ENCODE measurements around the gene EXOC7.

EXOC7 gene

DNA sequence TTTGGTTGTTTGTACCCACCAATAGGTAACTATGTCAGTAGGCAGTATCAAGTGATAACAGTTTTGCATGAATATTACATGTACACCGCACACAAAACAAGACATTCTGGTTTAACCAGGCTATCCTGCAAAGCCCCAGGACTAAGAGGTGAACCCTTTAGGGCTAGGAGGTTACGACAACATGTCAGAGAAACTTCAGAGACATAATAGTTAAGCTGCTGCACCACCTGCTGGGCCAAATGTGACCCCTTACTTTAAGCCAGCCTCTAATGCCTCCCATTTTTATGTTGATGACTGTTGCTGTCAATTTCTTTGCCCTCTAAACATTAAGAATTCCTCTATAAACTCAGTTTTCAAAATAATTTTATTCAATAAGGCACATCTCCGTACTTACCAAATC is 46.7 kb downstream of the EXOC7 start:
- Histone ChIP-seq H3K9me3 (ENCODE audit: control insufficient read depth, low read length) (no peaks in the 10 kb centered on the region), H3K36me3 (ENCODE audit: control insufficient read depth, insufficient read depth, low read length) (peaks cover 84% of the 10 kb centered on the region), H3K27ac (ENCODE audit: low read depth, low read length, severe bottlenecking) (no peak overlapping the region), H3K4me3 (ENCODE audit: extremely low read depth, insufficient read depth, low read length, poor library complexity, severe bottlenecking) (no peak overlapping the region), H3K4me1 (ENCODE audit: control insufficient read depth, insufficient read depth, low read length, poor library complexity, severe bottlenecking) (peaks cover 8% of the 10 kb centered on the region)
- 100% methylated on average over 1 to 2 of the region's 3 CpGs for WGBS, 2 experiments (ENCODE audit: insufficient coverage in 2 of 2)

DNA sequence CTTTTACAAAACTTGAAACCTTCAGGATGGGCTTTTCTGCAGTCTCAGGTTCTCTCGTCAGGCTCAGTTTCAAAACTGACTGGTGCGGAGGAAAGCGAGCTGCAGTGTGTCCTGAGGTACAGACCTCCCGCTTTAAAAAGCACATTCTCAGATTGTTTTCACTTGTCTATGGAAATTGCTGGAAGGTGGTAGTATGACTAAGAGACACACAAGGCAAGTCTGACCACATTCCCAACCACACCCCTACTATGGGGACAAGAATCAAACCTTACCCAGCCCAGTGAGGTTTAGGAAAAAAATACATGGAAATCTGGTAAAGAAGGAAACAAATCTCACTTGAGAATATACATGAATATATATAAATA is 49.5 kb downstream of the EXOC7 start:
- H3K4me1 ChIP-seq (ENCODE audit: control insufficient read depth, insufficient read depth, low read length, poor library complexity, severe bottlenecking): peaks cover 8% of the 10 kb centered on the region
- no peak overlapping the region for H3K4me3 ChIP-seq (ENCODE audit: extremely low read depth, insufficient read depth, low read length, poor library complexity, severe bottlenecking)
- H3K27ac ChIP-seq (ENCODE audit: low read depth, low read length, severe bottlenecking): no peak overlapping the region
- 100% methylated on average over 3 of the region's 4 CpGs for WGBS, 2 experiments (ENCODE audit: insufficient coverage in 2 of 2)
- no peaks in the 10 kb centered on the region for H3K9me3 ChIP-seq (ENCODE audit: control insufficient read depth, low read length)
- peaks cover 83% of the 10 kb centered on the region for H3K36me3 ChIP-seq (ENCODE audit: control insufficient read depth, insufficient read depth, low read length)

DNA sequence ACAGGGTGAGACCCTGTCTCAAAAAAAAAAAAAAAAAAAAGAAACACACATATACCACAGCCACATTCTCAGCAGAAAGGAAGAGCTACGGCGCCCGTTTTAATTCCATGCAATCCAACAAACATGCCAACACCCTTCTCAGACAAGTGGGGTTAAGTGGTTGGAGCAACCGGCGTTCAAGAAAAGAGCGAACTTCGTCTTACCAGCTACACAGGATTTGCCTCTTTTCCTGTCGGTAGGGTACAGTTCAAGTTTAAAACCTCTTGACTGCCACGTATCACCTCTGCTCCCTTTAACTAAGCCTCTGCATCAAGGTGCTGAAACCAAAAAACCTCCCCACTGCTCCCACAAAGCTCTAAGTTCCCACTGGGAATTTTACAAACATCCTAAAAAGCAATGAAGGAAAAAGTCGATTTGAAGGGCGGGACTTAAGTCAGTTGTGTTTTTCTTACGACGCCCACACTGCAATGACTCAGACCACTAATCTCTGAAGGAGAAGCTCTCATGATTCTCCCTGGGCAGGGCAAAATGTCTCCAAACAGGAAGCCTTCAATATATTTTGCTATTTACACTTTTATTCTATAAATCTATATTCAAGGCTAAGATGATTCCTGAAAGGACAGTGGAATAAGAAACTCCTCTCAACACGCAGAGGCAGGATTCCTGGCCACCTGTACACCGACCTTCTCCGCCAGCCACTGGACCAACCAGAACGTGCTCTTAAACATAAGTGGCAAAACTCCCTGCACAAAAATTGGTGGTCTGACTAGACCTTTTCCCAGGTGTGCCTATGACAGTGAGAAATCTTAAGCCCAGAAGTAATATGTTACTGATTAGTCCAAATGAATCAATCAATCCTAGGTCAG is 50.1 kb downstream of the EXOC7 start:
- Histone ChIP-seq H3K9me3 (ENCODE audit: control insufficient read depth, low read length) (no peaks in the 10 kb centered on the region), H3K4me1 (ENCODE audit: control insufficient read depth, insufficient read depth, low read length, poor library complexity, severe bottlenecking) (peaks cover 12% of the 10 kb centered on the region), H3K36me3 (ENCODE audit: control insufficient read depth, insufficient read depth, low read length) (peaks cover 83% of the 10 kb centered on the region), H3K27ac (ENCODE audit: low read depth, low read length, severe bottlenecking) (no peak overlapping the region), H3K4me3 (ENCODE audit: extremely low read depth, insufficient read depth, low read length, poor library complexity, severe bottlenecking) (no peak overlapping the region)
- 94% methylated on average over 12 to 14 of the region's 17 CpGs for WGBS, 2 experiments (ENCODE audit: insufficient coverage in 2 of 2)

DNA sequence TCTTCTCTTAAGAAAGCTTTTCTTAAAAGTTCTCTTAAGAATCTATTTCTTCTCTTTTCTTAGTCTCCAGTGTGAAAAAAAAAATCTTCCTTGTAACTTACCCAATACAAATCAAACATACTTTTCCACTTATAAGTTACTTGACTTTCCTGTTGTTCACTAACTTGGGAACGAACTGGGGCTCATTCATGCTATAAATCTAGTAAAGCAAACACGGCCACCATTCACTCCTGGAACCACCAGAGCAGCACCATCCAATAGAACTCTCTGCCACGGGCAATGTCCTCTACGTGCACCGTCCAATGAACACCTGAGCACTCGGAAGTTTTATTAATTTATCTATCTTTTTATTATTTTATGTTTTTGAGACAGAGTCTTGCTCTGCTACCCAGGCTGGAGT is 52.0 kb downstream of the EXOC7 start:
- Histone ChIP-seq H3K27ac (ENCODE audit: low read depth, low read length, severe bottlenecking) (no peak overlapping the region), H3K9me3 (ENCODE audit: control insufficient read depth, low read length) (no peaks in the 10 kb centered on the region), H3K4me3 (ENCODE audit: extremely low read depth, insufficient read depth, low read length, poor library complexity, severe bottlenecking) (no peak overlapping the region), H3K4me1 (ENCODE audit: control insufficient read depth, insufficient read depth, low read length, poor library complexity, severe bottlenecking) (peaks cover 12% of the 10 kb centered on the region), H3K36me3 (ENCODE audit: control insufficient read depth, insufficient read depth, low read length) (peaks cover 82% of the 10 kb centered on the region)
- WGBS, 2 experiments (ENCODE audit: insufficient coverage in 2 of 2): 89 to 100% methylated on average over 2 to 5 of the region's 6 CpGs

DNA sequence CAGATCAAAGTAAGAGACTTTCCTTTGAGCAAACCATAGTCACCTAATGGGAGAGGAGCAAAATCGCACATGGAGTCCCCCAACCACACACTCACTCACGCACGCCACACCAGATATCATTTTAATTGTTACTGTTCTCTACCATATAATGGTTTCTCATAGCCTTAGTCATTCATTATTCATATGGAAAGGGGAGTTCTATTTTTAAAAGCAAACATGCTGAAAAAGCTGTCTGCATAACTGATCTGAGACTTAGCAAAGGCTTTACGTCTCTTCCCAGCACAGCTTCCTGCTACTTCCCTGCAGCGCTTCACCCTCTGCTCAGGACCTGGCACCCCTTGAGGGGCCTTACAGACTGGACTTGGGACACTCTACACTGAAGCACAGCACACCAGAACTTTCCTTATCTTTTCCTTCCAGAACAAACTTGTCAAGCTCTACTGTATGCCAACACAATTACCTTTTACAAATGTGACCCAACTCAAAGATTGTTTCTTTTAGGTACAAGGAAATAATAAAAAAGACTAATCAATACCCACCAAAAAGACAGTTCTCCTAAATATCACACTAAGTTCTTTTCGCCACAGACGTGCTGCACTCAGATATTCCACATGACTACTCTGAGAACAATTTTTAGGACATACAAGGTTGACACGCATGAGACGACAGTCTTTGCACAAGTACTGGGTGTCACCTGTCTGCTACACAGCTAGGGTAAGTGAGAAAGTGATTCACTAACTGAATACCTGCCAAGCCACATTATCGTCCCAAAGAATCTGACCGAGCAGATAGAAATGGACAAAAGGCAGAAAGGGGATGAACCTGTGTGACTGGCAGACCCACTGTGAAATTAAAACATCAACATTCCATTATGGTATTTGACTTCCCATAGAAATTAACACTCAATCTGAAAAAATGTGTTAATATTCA is 52.8 kb downstream of the EXOC7 start:
- WGBS, 2 experiments (ENCODE audit: insufficient coverage in 2 of 2): 97 to 99% methylated on average over 6 to 7 of the region's 11 CpGs
- peaks cover 12% of the 10 kb centered on the region for H3K4me1 ChIP-seq (ENCODE audit: control insufficient read depth, insufficient read depth, low read length, poor library complexity, severe bottlenecking)
- H3K27ac ChIP-seq (ENCODE audit: low read depth, low read length, severe bottlenecking): no peak overlapping the region
- H3K9me3 ChIP-seq (ENCODE audit: control insufficient read depth, low read length): no peaks in the 10 kb centered on the region
- no peak overlapping the region for H3K4me3 ChIP-seq (ENCODE audit: extremely low read depth, insufficient read depth, low read length, poor library complexity, severe bottlenecking)
- H3K36me3 ChIP-seq (ENCODE audit: control insufficient read depth, insufficient read depth, low read length): peaks cover 82% of the 10 kb centered on the region

DNA sequence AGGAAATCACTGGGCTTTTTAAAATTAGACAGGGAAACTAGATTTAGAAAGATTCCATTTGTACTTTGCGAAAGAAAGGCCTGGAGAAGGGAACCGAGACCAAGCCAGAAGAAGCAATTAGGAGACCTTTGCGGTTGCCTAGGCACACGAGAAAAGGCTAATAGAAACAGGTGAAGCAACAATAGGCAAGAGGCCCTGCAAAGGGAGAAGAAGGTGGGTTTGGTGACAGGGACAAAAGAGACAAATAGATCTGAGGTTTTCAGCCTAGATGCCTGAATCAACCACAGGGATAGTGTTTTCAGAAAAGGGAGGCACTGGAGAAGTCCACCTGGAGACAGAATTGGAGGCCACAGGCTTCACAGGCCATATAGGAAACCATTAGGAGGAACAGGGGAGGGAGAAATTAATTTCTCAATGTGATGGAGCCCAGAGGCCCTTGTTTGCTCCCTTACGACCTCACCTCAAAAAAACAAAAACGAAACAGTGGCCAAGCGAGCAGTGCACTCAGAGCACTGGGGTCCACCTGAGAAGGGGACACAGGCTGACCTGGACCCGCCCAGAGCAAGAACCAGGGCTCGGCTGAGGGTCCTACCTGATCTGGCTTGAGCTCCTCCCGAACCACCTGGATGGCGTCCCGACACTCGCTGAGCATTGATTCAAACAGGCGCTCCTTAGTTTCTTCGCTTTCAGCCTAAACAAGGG is 53.6 kb downstream of the EXOC7 start:
- WGBS, 2 experiments (ENCODE audit: insufficient coverage in 2 of 2): 97% methylated on average over 13 to 15 of the region's 15 CpGs
- Histone ChIP-seq H3K4me1 (ENCODE audit: control insufficient read depth, insufficient read depth, low read length, poor library complexity, severe bottlenecking) (peaks cover 12% of the 10 kb centered on the region), H3K36me3 (ENCODE audit: control insufficient read depth, insufficient read depth, low read length) (peaks cover 85% of the 10 kb centered on the region), H3K4me3 (ENCODE audit: extremely low read depth, insufficient read depth, low read length, poor library complexity, severe bottlenecking) (no peak overlapping the region), H3K9me3 (ENCODE audit: control insufficient read depth, low read length) (no peaks in the 10 kb centered on the region), H3K27ac (ENCODE audit: low read depth, low read length, severe bottlenecking) (no peak overlapping the region)

DNA sequence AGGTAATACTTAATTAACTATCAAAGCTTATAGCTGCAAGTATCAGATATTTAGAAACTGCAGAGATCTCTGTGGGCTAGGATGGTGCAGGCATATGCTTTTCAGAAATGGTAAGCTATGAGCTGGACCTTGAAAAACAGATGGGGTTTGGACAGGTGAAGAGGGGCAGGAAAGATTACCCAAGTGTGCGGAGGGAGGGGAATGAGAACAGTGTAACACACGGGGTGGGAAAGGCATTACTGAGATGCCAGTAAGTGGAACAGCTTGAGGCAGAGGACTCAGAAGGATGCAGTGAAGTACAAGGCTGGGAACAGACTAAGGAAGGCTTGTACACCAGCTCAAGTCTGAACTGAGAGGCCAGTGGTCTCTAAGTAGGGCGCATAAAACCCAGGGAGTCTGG is 54.3 kb downstream of the EXOC7 start:
- Histone ChIP-seq H3K27ac (ENCODE audit: low read depth, low read length, severe bottlenecking) (no peak overlapping the region), H3K9me3 (ENCODE audit: control insufficient read depth, low read length) (no peaks in the 10 kb centered on the region), H3K36me3 (ENCODE audit: control insufficient read depth, insufficient read depth, low read length) (peaks cover 85% of the 10 kb centered on the region), H3K4me1 (ENCODE audit: control insufficient read depth, insufficient read depth, low read length, poor library complexity, severe bottlenecking) (peaks cover 11% of the 10 kb centered on the region), H3K4me3 (ENCODE audit: extremely low read depth, insufficient read depth, low read length, poor library complexity, severe bottlenecking) (no peak overlapping the region)
- 94 to 96% methylated on average over 2 of the region's 3 CpGs for WGBS, 2 experiments (ENCODE audit: insufficient coverage in 2 of 2)

DNA sequence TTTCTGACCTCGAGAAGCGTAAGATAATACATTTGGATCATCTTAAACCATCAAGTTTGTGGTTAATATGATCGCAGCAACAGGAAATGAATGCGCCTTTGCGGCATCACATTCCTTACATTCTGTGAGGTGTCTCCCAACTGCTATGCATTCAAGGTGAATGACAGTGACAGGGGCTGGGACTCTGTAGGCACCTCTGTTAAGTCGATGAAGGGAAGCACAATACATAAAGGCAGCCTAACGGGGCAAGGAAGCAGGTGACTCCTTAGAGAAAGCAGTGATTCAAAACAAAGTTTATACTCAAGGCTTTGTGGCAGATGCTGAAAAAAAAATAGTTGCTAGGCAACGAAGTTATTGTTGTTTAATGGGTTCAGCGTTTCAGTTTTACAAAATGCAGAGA is 54.9 kb downstream of the EXOC7 start:
- WGBS, 2 experiments (ENCODE audit: insufficient coverage in 2 of 2): 90 to 98% methylated on average over 4 to 8 of the region's 9 CpGs
- Histone ChIP-seq H3K4me1 (ENCODE audit: control insufficient read depth, insufficient read depth, low read length, poor library complexity, severe bottlenecking) (peaks cover 6% of the 10 kb centered on the region), H3K4me3 (ENCODE audit: extremely low read depth, insufficient read depth, low read length, poor library complexity, severe bottlenecking) (no peak overlapping the region), H3K36me3 (ENCODE audit: control insufficient read depth, insufficient read depth, low read length) (peaks cover 91% of the 10 kb centered on the region), H3K9me3 (ENCODE audit: control insufficient read depth, low read length) (no peaks in the 10 kb centered on the region), H3K27ac (ENCODE audit: low read depth, low read length, severe bottlenecking) (no peak overlapping the region)

DNA sequence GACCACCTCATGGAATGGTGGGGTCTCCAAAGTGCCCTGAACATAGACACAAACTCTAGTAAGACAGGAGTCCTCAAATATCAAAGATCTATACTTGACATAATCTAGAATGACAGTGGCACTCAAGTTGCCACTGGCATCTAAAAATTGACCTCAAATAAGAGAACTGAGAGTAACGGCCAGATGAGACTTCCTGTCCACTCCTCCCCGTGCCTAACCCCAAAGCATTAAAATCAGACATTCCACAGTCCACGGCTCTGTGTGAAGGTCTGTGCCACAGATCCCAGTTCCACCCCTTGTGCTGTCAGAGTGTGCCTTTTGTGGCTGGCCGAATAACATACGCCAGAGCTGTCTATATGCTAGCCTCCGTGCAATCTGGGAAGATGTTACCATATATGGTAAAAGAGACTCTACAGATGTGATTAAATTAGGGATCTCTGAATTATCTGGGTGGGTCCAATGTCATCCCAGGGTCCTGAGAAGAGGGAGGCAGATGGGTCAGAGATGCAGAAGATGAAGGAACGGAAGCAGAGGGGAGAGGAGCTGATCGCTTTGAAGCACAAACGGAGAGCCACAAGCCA is 55.5 kb downstream of the EXOC7 start:
- WGBS, 2 experiments (ENCODE audit: insufficient coverage in 2 of 2): 95 to 96% methylated on average over 9 of the region's 9 CpGs
- no peak overlapping the region for H3K27ac ChIP-seq (ENCODE audit: low read depth, low read length, severe bottlenecking)
- H3K36me3 ChIP-seq (ENCODE audit: control insufficient read depth, insufficient read depth, low read length): peaks cover 95% of the 10 kb centered on the region
- peaks cover 4% of the 10 kb centered on the region for H3K4me1 ChIP-seq (ENCODE audit: control insufficient read depth, insufficient read depth, low read length, poor library complexity, severe bottlenecking)
- no peaks in the 10 kb centered on the region for H3K9me3 ChIP-seq (ENCODE audit: control insufficient read depth, low read length)
- no peak overlapping the region for H3K4me3 ChIP-seq (ENCODE audit: extremely low read depth, insufficient read depth, low read length, poor library complexity, severe bottlenecking)

DNA sequence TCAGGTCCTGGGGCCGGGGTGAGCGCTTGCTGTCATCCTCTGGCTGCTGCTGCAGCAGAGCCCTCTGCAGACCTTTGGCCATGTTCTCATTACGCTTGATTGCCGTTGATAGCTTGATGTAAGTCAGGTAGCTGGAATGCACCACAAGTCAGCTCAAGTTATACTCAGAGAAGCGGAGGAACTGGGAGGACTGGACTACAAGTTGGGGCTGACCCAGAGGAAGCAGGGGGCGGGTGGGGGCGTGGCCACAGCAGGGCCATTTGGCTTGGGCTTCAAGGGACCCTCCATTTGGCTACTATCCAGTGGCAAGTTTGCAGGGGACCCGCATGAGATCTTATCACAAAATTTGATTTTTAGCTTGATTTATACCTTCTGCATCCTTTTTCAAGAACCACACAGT is 57.5 kb downstream of the EXOC7 start:
- H3K4me1 ChIP-seq (ENCODE audit: control insufficient read depth, insufficient read depth, low read length, poor library complexity, severe bottlenecking): peaks cover 4% of the 10 kb centered on the region
- no peak overlapping the region for H3K27ac ChIP-seq (ENCODE audit: low read depth, low read length, severe bottlenecking)
- peaks cover 98% of the 10 kb centered on the region for H3K36me3 ChIP-seq (ENCODE audit: control insufficient read depth, insufficient read depth, low read length)
- H3K9me3 ChIP-seq (ENCODE audit: control insufficient read depth, low read length): no peaks in the 10 kb centered on the region
- no peak overlapping the region for H3K4me3 ChIP-seq (ENCODE audit: extremely low read depth, insufficient read depth, low read length, poor library complexity, severe bottlenecking)
- WGBS, 2 experiments (ENCODE audit: insufficient coverage in 2 of 2): 92 to 98% methylated on average over 7 to 8 of the region's 8 CpGs

Data from mesodermal cell (in vitro differentiated cells).